OCI-LY1 (cell line): ENCODE results near the gene LDLRAD1.
"Not testable (repeated sequence)": the region's sequence is repeated elsewhere in the genome, so short reads cannot be mapped to it uniquely, and the experiment has no call there.

Experiments
- H2AFZ ChIP-seq: fragments of 200-600 bp; sonication (generic), shearing (Covaris generic); 2 replicates; pipeline ENCODE4 v1.6.0; 2014; ENCODE audit warnings: antibody characterized with exemption, mild to moderate bottlenecking, low read length
- H3F3A ChIP-seq: fragments of 200-600 bp; sonication (generic), shearing (Covaris generic); 2 replicates; pipeline ENCODE4 v1.6.0; 2014; ENCODE audit warnings: mild to moderate bottlenecking, antibody characterized with exemption, low read length, moderate library complexity; ENCODE audit not compliant: insufficient read depth
- H3K27ac ChIP-seq: fragments of 200-600 bp; sonication (generic); 2 replicates; pipeline ENCODE4 v1.5.1; 2014; ENCODE audit warnings: low read length, mixed run types, mild to moderate bottlenecking, low read depth; ENCODE audit not compliant: poor library complexity, severe bottlenecking
- H3K27me3 ChIP-seq: fragments of 200-600 bp; sonication (generic); 2 replicates; pipeline ENCODE4 v1.6.0; 2014; ENCODE audit warnings: antibody characterized with exemption, mild to moderate bottlenecking, low read length, moderate library complexity; ENCODE audit not compliant: insufficient read depth
- H3K36me3 ChIP-seq: fragments of 200-600 bp; sonication (generic); 2 replicates; pipeline ENCODE4 v1.6.1; 2014; ENCODE audit warnings: mild to moderate bottlenecking, antibody characterized with exemption, low read length, moderate library complexity, mixed read lengths; ENCODE audit not compliant: insufficient read depth
- H3K4me1 ChIP-seq: fragments of 200-600 bp; sonication (generic); 2 replicates; pipeline ENCODE4 v1.5.1; 2014; ENCODE audit warnings: mild to moderate bottlenecking, low read length, moderate library complexity; ENCODE audit not compliant: insufficient read depth, severe bottlenecking
- H3K4me2 ChIP-seq: fragments of 200-600 bp; sonication (generic), shearing (Covaris generic); 2 replicates; pipeline ENCODE4 v1.6.1; 2014; ENCODE audit warnings: low read length
- H3K4me3 ChIP-seq: fragments of 200-600 bp; sonication (generic); 2 replicates; pipeline ENCODE4 v1.5.1; 2014; ENCODE audit warnings: low read length, low read depth, mild to moderate bottlenecking, mixed read lengths; ENCODE audit not compliant: poor library complexity, severe bottlenecking
- H3K79me2 ChIP-seq: fragments of 200-600 bp; shearing (Covaris generic); 2 replicates; pipeline ENCODE4 v1.6.1; 2016; ENCODE audit warnings: mixed run types, low read length, mixed read lengths; ENCODE audit not compliant: insufficient read depth
- H3K9ac ChIP-seq: fragments of 200-600 bp; sonication (generic), shearing (Covaris generic); 2 replicates; pipeline ENCODE4 v1.6.1; 2014; ENCODE audit warnings: mild to moderate bottlenecking, low read length, mixed read lengths
- H3K9me2 ChIP-seq: fragments of 200-600 bp; sonication (generic), shearing (Covaris generic); 2 replicates; pipeline ENCODE4 v1.6.1; 2014; ENCODE audit warnings: low read depth, mild to moderate bottlenecking, low read length, mixed read lengths
- H3K9me3 ChIP-seq: fragments of 200-600 bp; shearing (Covaris generic); 2 replicates; pipeline ENCODE4 v1.6.1; 2014; ENCODE audit warnings: low read length, mixed read lengths
- H4K20me1 ChIP-seq: fragments of 200-600 bp; sonication (generic), shearing (Covaris generic); 2 replicates; pipeline ENCODE4 v1.6.0; 2016; ENCODE audit warnings: mild to moderate bottlenecking, low read length; ENCODE audit not compliant: insufficient read depth
- CTCF ChIP-seq: fragments of 200-600 bp; sonication (generic), shearing (Covaris generic); IDR thresholded peaks from 2 replicates; pipeline ENCODE4 v1.5.1; 2017; ENCODE audit warnings: mild to moderate bottlenecking, antibody characterized with exemption, low read length, moderate library complexity, mixed read lengths
- EZH2 ChIP-seq: fragments of 200-600 bp; sonication (generic), shearing (Covaris generic); IDR thresholded peaks from 2 replicates; pipeline ENCODE4 v1.8.0; 2017; ENCODE audit warnings: borderline replicate concordance, mixed run types, mild to moderate bottlenecking, antibody characterized with exemption, low read length, moderate library complexity, mixed read lengths

Gene LDLRAD1

DNA sequence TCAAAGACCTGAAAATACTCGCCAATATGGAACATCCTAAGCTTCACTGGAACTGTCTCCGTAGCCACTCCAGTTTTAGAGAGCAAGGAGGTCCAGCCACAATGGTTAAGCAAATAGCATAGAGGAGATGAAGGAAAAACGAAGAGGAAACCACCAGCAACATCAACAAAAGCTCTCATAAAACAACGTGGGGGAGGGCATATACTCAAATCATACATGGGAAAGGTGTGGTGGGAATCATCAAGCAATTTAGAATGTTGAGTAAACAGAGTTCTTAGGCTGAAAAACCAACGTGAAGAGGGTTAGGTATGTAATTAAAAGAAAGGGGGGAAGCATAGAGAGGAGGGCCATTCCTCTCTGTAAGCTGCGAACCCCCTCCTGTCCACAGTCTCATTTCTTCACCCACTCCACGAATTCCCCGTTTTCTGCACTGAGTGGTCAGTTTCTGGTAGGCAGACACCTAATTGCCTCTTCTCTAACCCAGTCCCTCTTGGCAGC lies 34.0 kb upstream of the LDLRAD1 start:
- Histone ChIP-seq H3K36me3 (no peaks in the 10 kb centered on the region), H3K4me1 (peaks cover 53% of the 10 kb centered on the region), H3K4me3 (peak overlapping the region; percentile 100), H4K20me1 (no peaks in the 10 kb centered on the region), H3F3A (no peaks in the 10 kb centered on the region), H3K9me3 (no peaks in the 10 kb centered on the region), H3K9me2 (no peaks in the 10 kb centered on the region), H3K4me2 (peak overlapping the region; percentile 99), H3K79me2 (peaks cover 57% of the 10 kb centered on the region), H3K9ac (peak overlapping the region; percentile 99), H2AFZ (no peak overlapping the region), H3K27ac (peak overlapping the region; percentile 78), H3K27me3 (no peaks in the 10 kb centered on the region)
- TF ChIP-seq CTCF = no peak
- TF ChIP-seq EZH2 = no peak

DNA sequence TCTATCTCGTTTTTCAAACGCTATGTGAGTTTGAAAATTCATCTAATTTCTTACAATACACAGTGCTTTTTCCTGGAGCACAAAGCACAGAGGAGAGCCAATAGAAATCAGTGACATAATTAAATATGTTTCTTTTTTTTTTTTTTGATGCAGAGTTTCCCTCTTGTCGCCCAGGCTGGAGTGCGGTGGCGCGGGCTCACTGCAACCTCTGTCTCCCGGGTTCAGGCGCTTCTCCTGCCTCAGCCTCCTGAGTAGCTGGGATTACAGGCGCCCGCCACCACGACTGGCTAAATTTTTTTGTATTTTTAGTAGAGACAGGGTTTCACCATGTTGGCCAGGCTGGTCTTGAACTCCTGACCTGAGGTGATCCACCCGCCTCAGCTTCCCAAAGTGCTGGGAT lies 32.4 kb upstream of the LDLRAD1 start:
- not testable (repeated sequence) for H3K9me2 ChIP-seq, H3K4me3 ChIP-seq, H3K4me2 ChIP-seq, H3F3A ChIP-seq, H2AFZ ChIP-seq, H3K36me3 ChIP-seq, H4K20me1 ChIP-seq, H3K9me3 ChIP-seq, H3K27me3 ChIP-seq, H3K27ac ChIP-seq, H3K9ac ChIP-seq
- peaks cover 72% of the 10 kb centered on the region for H3K79me2 ChIP-seq
- peaks cover 55% of the 10 kb centered on the region for H3K4me1 ChIP-seq

- H3K79me2 ChIP-seq = peaks cover 75% of the 10 kb centered on the region
- H3K9me3 ChIP-seq = no peaks in the 10 kb centered on the region
- peak overlapping the region; percentile 40 for H3K4me2 ChIP-seq
- H3K9ac ChIP-seq = no peak overlapping the region; the same call in 1 of the 2 replicates
- peaks cover 40% of the 10 kb centered on the region for H3K4me1 ChIP-seq
- no peaks in the 10 kb centered on the region for H3K27me3 ChIP-seq
- H3K9me2 ChIP-seq = no peaks in the 10 kb centered on the region
- H3K4me3 ChIP-seq = no peak overlapping the region
- H3K27ac ChIP-seq = peak overlapping the region; percentile 81
- TF ChIP-seq CTCF (no peak), EZH2 (no peak)
- H4K20me1 ChIP-seq = no peaks in the 10 kb centered on the region
- H3K36me3 ChIP-seq = peaks cover 26% of the 10 kb centered on the region; the same call in 1 of the 2 replicates
- no peak overlapping the region for H2AFZ ChIP-seq
- no peaks in the 10 kb centered on the region for H3F3A ChIP-seq
These were observed 29.7 kb upstream of the LDLRAD1 start for GRCh38 chr1:54047384-54048305.
